IMR-90 (cell line): ENCODE results near the gene IGF1R.

Source experiments
- BHLHE40 ChIP-seq: fragments of 150-350 bp; IDR thresholded peaks from 2 replicates; pipeline ENCODE4 v1.6.1; 2016; ENCODE audit warnings: mild to moderate bottlenecking, low read depth, low read length
- CEBPB ChIP-seq: IDR thresholded peaks from 2 replicates; pipeline ENCODE4 v1.6.1; 2012; ENCODE audit warnings: low read depth, low read length, improper control_type of control experiment
- POLR2A ChIP-seq: IDR thresholded peaks from 2 replicates; pipeline ENCODE4 v1.6.1; 2012; ENCODE audit warnings: mild to moderate bottlenecking, low read depth, low read length
- RAD21 ChIP-seq: IDR thresholded peaks from 2 replicates; pipeline ENCODE4 v1.6.1; 2012; ENCODE audit warnings: low read length, improper control_type of control experiment
- RCOR1 ChIP-seq: IDR thresholded peaks from 2 replicates; pipeline ENCODE4 v1.6.1; 2012; ENCODE audit warnings: mild to moderate bottlenecking, low read length, improper control_type of control experiment; ENCODE audit not compliant: insufficient replicate concordance
- RFX5 ChIP-seq: IDR thresholded peaks from 2 replicates; pipeline ENCODE4 v1.8.0; 2012; ENCODE audit warnings: low read depth, mild to moderate bottlenecking, low read length, moderate library complexity
- SMC3 ChIP-seq: fragments of 150-350 bp; IDR thresholded peaks from 2 replicates; pipeline ENCODE4 v1.6.1; 2016; ENCODE audit warnings: low read depth, mild to moderate bottlenecking, antibody characterized with exemption, low read length, moderate library complexity
- TF ChIP-seq, protein P1 (sequence below): conservative IDR thresholded peaks from 2 replicates; pipeline ENCODE4 v1.5.1; 2012; ENCODE audit warnings: mild to moderate bottlenecking, low read depth, low read length, improper control_type of control experiment
- TF ChIP-seq, protein P2 (sequence below): fragments of 150-350 bp; IDR thresholded peaks from 2 replicates; pipeline ENCODE4 v1.6.1; 2017; ENCODE audit warnings: mild to moderate bottlenecking, antibody characterized with exemption, low read length, low read depth

DNA sequence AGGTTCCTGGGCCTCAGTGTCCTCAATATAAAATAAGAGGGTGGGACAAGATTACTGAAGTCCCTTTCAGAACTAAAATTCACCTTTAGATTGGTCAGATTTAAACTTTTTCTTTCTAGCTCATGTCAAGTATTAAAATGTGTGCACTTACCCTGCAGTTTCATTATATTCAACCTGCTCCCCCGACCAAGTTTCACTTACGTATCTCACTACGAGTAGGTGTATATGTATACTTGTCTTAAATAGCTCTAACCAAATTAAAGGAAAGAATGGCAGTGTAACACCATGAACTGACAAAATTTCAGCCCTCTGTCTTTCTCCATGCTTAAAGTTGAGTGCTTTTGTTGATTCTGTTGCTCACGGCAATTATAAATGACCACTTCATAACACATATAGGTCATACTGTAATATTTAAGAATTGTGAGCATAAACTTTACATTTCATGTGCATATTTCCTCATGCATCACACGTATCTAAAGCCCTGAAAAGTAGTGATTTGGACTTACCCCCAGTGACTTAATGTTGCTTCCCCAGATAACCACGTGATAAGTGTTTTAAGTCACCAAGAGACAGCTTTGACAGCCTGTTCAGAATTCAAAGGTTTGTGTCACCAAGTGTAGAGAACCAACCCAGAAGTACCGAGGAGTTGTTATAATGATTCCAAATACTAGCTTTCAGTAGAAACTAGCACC, 289.2 kb downstream of the IGF1R start:
- no peak for TF ChIP-seq POLR2A
- no peak for TF ChIP-seq RAD21
- TF ChIP-seq, protein P1, sequence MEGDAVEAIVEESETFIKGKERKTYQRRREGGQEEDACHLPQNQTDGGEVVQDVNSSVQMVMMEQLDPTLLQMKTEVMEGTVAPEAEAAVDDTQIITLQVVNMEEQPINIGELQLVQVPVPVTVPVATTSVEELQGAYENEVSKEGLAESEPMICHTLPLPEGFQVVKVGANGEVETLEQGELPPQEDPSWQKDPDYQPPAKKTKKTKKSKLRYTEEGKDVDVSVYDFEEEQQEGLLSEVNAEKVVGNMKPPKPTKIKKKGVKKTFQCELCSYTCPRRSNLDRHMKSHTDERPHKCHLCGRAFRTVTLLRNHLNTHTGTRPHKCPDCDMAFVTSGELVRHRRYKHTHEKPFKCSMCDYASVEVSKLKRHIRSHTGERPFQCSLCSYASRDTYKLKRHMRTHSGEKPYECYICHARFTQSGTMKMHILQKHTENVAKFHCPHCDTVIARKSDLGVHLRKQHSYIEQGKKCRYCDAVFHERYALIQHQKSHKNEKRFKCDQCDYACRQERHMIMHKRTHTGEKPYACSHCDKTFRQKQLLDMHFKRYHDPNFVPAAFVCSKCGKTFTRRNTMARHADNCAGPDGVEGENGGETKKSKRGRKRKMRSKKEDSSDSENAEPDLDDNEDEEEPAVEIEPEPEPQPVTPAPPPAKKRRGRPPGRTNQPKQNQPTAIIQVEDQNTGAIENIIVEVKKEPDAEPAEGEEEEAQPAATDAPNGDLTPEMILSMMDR, result no peak
- TF ChIP-seq, protein P2, sequence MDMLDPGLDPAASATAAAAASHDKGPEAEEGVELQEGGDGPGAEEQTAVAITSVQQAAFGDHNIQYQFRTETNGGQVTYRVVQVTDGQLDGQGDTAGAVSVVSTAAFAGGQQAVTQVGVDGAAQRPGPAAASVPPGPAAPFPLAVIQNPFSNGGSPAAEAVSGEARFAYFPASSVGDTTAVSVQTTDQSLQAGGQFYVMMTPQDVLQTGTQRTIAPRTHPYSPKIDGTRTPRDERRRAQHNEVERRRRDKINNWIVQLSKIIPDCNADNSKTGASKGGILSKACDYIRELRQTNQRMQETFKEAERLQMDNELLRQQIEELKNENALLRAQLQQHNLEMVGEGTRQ, result no peak
- TF ChIP-seq CEBPB, result no peak
- TF ChIP-seq RFX5, result no peak
- TF ChIP-seq RCOR1, result no peak
- no peak for TF ChIP-seq BHLHE40
- TF ChIP-seq SMC3, result no peak
